Measurements from ENCODE around the gene KMT5C. TPM values are rescaled to one million over a fixed set of nuclear protein-coding genes. Genes with fewer than 3 reads are reported as not detected.
A peak's percentile ranks its signal among the peaks of the same experiment; 100 is the strongest.

KMT5C gene
- 24.4 TPM for polyA plus RNA-seq (ENCODE audit: insufficient read length)
- long read RNA-seq, donor 1, transcript KMT5C-201 (9 exons, 2,308 nt), result major isoform, 8 of 11 reads
- long read RNA-seq, donor 1, partial matches to known transcripts, result 0 of 11 reads
- long read RNA-seq, donor 1, other reads (novel, unspliced or antisense), result 0 of 11 reads
- long read RNA-seq, donor 2, partial matches to known transcripts, result 0 of 1 reads
- long read RNA-seq, donor 2, other reads (novel, unspliced or antisense), result 0 of 1 reads
- long read RNA-seq, donor 3, partial matches to known transcripts, result 0 of 5 reads
- long read RNA-seq, donor 3, other reads (novel, unspliced or antisense), result 0 of 5 reads
- long read RNA-seq, donor 4, partial matches to known transcripts, result 0 of 1 reads
- long read RNA-seq, donor 4, other reads (novel, unspliced or antisense), result 0 of 1 reads
- long read RNA-seq, donor 5, partial matches to known transcripts, result 6 of 10 reads
- long read RNA-seq, donor 5, other reads (novel, unspliced or antisense), result 0 of 10 reads
- long read RNA-seq, donor 6, partial matches to known transcripts, result 0 of 3 reads
- long read RNA-seq, donor 6, other reads (novel, unspliced or antisense), result 0 of 3 reads
- long read RNA-seq, donor 7, partial matches to known transcripts, result 0 of 4 reads
- long read RNA-seq, donor 7, other reads (novel, unspliced or antisense), result 0 of 4 reads
- long read RNA-seq, donor 8, partial matches to known transcripts, result 0 of 1 reads
- long read RNA-seq, donor 8, other reads (novel, unspliced or antisense), result 0 of 1 reads

- peak; percentile 100 for DNase-seq
These were observed at the start of gene KMT5C for GRCh38 chr19:55339105-55339888. Gene KMT5C, plus strand, starts transcription at chr19:55339876. Its CDS starts 2,061 bp downstream, at chr19:55341937.

GRCh38 chr19:55297267-55297666 lies 42.4 kb upstream of the KMT5C start:
- no peak for DNase-seq

- DNase-seq, result no peak
These were observed 39.7 kb upstream of the KMT5C start for GRCh38 chr19:55299991-55300390.

- DNase-seq, result no peak
These were observed 38.7 kb upstream of the KMT5C start for GRCh38 chr19:55300886-55301458.

GRCh38 chr19:55301459-55302317 lies 38.0 kb upstream of the KMT5C start:
- DNase-seq, result peak; percentile 83

- DNase-seq, result no peak
These were observed 37.4 kb upstream of the KMT5C start for GRCh38 chr19:55302318-55302703.

- DNase-seq, result no peak
These were observed 36.2 kb upstream of the KMT5C start for GRCh38 chr19:55303477-55303876.

GRCh38 chr19:55304279-55304978 lies 35.2 kb upstream of the KMT5C start:
- no peak for DNase-seq

GRCh38 chr19:55304980-55305379 lies 34.7 kb upstream of the KMT5C start:
- DNase-seq, result no peak

- DNase-seq, result no peak
These were observed 34.2 kb upstream of the KMT5C start for GRCh38 chr19:55305491-55305890.

GRCh38 chr19:55305983-55306562 lies 33.6 kb upstream of the KMT5C start:
- DNase-seq, result no peak

GRCh38 chr19:55306712-55307111 lies 33.0 kb upstream of the KMT5C start:
- DNase-seq, result no peak

GRCh38 chr19:55308281-55308680 lies 31.4 kb upstream of the KMT5C start:
- no peak for DNase-seq

GRCh38 chr19:55309448-55309847 lies 30.2 kb upstream of the KMT5C start:
- no peak for DNase-seq

- DNase-seq, result no peak
These were observed 29.2 kb upstream of the KMT5C start for GRCh38 chr19:55310498-55310897.

- DNase-seq, result no peak
These were observed 28.3 kb upstream of the KMT5C start for GRCh38 chr19:55311397-55311796.

GRCh38 chr19:55311797-55312196 lies 27.9 kb upstream of the KMT5C start:
- DNase-seq, result no peak

- DNase-seq, result no peak
These were observed 26.8 kb upstream of the KMT5C start for GRCh38 chr19:55312621-55313512.

GRCh38 chr19:55314396-55314795 lies 25.3 kb upstream of the KMT5C start:
- no peak for DNase-seq
